HG03520 (cell line): ENCODE data around the gene MBD6.

Source experiments
- ATAC-seq: cut with Tn5 transposase; IDR thresholded peaks from one replicate; pipeline ENCODE4 v1.9.1; 2021; ENCODE audit warnings: mild to moderate bottlenecking, moderate library complexity; ENCODE audit not compliant: unreplicated experiment

MBD6 gene

DNA sequence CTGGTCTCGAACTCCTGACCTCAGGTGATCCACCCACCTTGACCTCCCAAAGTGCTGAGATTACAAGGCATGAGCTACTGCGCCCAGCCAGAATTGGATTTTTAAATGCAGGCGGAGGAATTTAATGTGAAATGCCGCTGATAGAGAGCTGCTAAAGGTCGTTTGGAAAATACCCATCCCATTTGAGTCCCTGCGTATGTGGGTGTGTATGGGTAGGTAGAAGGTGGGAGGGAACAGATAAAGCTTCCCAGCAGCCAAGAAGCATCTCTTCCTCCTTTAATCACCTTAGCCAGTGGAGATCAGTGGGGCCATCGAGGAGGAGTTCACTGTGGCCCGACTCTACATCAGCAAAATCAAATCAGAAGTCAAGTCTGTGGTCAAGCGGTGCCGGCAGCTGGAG lies 52.2 kb downstream of the MBD6 start:
- no peak for ATAC-seq

DNA sequence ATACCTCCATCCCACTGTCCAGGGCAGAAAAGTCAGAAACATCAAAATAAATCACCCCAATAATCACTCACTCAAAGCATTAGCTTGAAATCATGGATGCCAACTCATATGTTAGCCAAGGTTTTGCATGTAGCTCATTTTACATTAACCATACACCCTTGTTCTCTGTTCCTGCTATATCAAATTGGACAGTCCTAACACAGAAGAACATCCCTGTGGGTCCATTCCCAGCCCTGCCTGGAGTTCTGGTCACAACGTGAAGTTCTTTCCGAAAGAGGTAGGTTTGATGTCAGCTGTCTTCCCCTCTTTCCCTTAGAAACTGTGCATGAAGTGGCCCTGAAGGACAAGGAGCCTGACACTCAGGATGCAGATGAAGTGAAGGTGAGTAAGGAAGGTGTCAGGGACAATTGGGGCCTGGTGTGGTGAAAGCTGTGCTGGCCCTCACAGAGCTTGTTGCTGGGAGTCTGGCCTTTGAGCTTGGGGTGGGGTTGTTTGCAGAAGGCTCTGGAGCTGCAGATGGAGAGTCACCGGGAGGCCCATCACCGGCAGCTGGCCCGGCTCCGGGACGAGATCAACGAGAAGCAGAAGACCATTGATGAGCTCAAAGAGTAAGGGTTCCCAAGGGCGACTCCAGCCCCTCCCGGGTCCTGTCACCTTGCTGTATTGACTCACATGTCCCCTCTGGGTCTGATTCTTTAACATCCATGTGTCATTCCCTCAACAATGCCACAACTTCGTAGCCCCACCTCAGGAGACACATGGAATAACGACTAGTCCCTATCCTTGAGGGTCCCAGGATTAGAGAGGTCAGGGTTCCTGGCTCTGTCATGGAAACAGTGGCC lies 53.4 kb downstream of the MBD6 start:
- ATAC-seq = no peak

GRCh38 chr12:57576613-57577160 lies 54.1 kb downstream of the MBD6 start:
- no peak for ATAC-seq

DNA sequence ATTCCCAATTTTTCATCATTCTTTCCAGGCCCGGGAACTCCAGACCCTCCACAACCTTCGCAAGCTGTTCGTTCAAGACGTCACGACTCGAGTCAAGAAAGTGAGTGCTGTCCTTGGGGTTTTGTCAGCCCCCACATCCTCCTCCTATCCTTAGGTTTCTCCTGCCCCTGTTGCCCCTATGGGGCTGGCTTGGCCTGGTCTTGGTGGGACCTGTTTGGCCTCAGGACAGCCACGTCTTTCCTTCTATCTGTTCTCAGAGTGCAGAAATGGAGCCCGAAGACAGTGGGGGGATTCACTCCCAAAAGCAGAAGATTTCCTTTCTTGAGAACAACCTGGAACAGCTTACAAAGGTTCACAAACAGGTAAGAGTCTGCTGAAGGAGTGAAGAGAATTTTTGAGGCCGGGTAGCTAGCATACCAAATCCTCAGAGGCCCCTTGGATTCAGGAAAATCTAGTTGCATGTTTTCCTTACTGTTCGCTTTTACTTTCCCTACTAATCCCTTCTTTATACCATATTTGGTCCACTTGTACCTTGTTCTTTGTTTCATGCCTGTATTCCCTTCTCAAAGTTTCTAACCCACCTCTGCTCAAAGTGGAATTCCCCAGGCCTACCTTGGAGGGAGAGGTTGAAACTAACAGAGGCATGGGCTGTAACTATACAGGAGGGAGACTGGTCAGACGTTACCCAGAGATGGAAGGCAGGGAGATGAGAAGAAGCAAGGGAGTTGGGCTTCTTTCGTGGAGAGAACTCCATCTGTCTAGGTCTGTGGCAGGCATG lies 55.5 kb downstream of the MBD6 start:
- no peak for ATAC-seq

DNA sequence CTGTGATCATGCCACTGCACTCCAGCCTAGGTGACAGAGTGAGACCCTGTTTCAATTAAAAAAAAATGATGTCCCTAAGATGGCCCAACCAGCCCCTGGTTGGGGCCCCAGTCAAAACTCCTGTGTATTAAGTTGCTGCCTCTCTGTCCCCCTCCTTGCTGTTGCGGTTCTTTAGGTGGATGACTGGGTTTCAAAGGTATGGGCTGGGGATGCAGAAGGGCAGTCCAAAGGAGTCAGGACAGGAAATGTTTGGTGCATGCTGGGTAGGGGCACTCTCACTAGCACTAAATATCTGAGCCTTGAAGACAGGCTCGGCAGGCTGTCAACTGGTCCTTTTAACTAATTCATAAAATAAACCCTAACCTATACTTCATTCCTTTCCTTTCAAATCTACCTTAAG lies 56.4 kb downstream of the MBD6 start:
- ATAC-seq = no peak
